ENCODE results near the gene C16orf87. TPM values are rescaled to one million over a fixed set of nuclear protein-coding genes. Genes with fewer than 3 reads are reported as not detected.
"Not testable (repeated sequence)": the region's sequence is repeated elsewhere in the genome, so short reads cannot be mapped to it uniquely, and the experiment has no call there.

C16orf87 gene, protein sequence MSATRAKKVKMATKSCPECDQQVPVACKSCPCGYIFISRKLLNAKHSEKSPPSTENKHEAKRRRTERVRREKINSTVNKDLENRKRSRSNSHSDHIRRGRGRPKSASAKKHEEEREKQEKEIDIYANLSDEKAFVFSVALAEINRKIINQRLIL
- 1 to 10 TPM; 5.3 to 8.3 (median 5.4) TPM for total RNA-seq
- long read RNA-seq, donor 1, full-length matches to known transcripts: 15 of 15 reads
- long read RNA-seq, donor 1, partial matches to known transcripts: 0 of 15 reads
- long read RNA-seq, donor 1, other reads (novel, unspliced or antisense): 0 of 15 reads
- long read RNA-seq, donor 2, full-length matches to known transcripts: 7 of 7 reads
- long read RNA-seq, donor 2, partial matches to known transcripts: 0 of 7 reads
- long read RNA-seq, donor 2, other reads (novel, unspliced or antisense): 0 of 7 reads

- H3K36me3 ChIP-seq (ENCODE audit: low read depth): no peaks in the 10 kb centered on the region
- TF ChIP-seq, protein P1, sequence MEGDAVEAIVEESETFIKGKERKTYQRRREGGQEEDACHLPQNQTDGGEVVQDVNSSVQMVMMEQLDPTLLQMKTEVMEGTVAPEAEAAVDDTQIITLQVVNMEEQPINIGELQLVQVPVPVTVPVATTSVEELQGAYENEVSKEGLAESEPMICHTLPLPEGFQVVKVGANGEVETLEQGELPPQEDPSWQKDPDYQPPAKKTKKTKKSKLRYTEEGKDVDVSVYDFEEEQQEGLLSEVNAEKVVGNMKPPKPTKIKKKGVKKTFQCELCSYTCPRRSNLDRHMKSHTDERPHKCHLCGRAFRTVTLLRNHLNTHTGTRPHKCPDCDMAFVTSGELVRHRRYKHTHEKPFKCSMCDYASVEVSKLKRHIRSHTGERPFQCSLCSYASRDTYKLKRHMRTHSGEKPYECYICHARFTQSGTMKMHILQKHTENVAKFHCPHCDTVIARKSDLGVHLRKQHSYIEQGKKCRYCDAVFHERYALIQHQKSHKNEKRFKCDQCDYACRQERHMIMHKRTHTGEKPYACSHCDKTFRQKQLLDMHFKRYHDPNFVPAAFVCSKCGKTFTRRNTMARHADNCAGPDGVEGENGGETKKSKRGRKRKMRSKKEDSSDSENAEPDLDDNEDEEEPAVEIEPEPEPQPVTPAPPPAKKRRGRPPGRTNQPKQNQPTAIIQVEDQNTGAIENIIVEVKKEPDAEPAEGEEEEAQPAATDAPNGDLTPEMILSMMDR (IDR thresholded peaks at IDR 0.05): no peak
- ATAC-seq (peak; percentile 96), DNase-seq (peak; percentile 92 to 96 (median 95))
- intact Hi-C loops (cut with DNase I, micrococcal nuclease): loop anchor here in 1 of 2 donors (5.0 kb wide), 1 partner anchor 144 kb away; the partner anchor contains the start of genes ORC6 and VPS35
- H3K4me1 ChIP-seq (ENCODE audit: low read depth): peaks cover 18% of the 10 kb centered on the region
- H3K9me3 ChIP-seq: no peaks in the 10 kb centered on the region
- peak within 1 kb of the TSS; percentile 83 for H3K4me3 ChIP-seq
Observed at GRCh38 chr16:46830902-46831647, at the start of gene C16orf87. Gene C16orf87 (minus strand): TSS chr16:46831180. CDS start chr16:46831149, 31 bp downstream.

DNA sequence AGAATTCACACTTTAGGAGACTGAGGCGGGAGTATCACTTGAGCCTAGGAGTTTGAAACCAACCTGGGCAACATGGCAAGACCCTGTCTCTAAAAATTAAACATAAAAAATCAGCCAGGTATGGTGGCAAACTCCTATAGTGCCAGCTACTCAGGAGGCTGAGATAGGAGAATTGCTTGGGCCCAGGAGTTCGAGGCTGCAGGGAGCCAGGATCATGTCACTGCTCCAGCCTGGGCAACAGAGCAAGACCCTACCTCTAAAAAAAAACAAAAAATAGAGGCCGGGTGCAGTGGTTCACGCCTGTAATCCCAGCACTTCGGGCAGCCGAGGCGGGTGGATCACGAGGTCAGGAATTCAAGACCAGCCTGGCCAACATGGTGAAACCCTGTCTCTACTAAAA is 44.3 kb upstream of the C16orf87 start:
- peaks cover 5% of the 10 kb centered on the region for H3K4me1 ChIP-seq (ENCODE audit: low read depth)
- intact Hi-C loops (cut with DNase I, micrococcal nuclease): no loop called here
- ATAC-seq (no peak), DNase-seq (no peak)
- H3K9me3 ChIP-seq: no peaks in the 10 kb centered on the region
- TF ChIP-seq, protein P1 (IDR thresholded peaks at IDR 0.05): no peak
- H3K4me3 ChIP-seq: no peak overlapping the region
- no peaks in the 10 kb centered on the region for H3K36me3 ChIP-seq (ENCODE audit: low read depth)

GRCh38 chr16:46873201-46873600 is 42.2 kb upstream of the C16orf87 start:
- peaks cover 10% of the 10 kb centered on the region for H3K4me1 ChIP-seq (ENCODE audit: low read depth)
- TF ChIP-seq, protein P1 (IDR thresholded peaks at IDR 0.05): no peak
- H3K36me3 ChIP-seq (ENCODE audit: low read depth): no peaks in the 10 kb centered on the region
- no peak for DNase-seq
- ATAC-seq: no peak
- H3K9me3 ChIP-seq: no peaks in the 10 kb centered on the region
- intact Hi-C loops (cut with DNase I, micrococcal nuclease): no loop called here
- H3K4me3 ChIP-seq: no peak overlapping the region

DNA sequence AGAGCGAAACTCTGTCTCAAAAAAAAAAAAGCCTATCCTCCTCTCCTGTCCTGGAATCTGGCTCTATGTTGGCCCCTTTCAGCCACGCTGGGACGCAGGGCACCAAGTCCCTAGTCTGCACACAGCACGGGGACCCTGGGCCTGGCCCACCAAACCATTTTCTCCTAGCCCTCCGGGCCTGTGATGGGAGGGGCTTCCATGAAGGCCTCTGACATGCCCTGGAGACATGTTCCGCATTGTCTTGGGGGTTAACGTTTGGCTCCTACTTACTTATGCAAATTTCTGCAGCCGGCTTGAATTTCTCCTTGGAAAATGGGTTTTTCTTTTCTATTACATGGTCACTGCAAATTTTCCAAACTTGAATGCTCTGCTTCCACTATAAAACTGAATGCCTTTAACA is 40.6 kb upstream of the C16orf87 start:
- TF ChIP-seq, protein P1 (IDR thresholded peaks at IDR 0.05): no peak
- intact Hi-C loops (cut with DNase I, micrococcal nuclease): no loop called here
- H3K4me1 ChIP-seq (ENCODE audit: low read depth): peaks cover 7% of the 10 kb centered on the region
- no peaks in the 10 kb centered on the region for H3K9me3 ChIP-seq
- no peak overlapping the region for H3K4me3 ChIP-seq
- ATAC-seq (no peak), DNase-seq (no peak)
- no peaks in the 10 kb centered on the region for H3K36me3 ChIP-seq (ENCODE audit: low read depth)

GRCh38 chr16:46868891-46869290 is 37.9 kb upstream of the C16orf87 start:
- peak in 1 of 3 donors; percentile 60 for DNase-seq
- H3K9me3 ChIP-seq; H3K4me3 ChIP-seq; H3K36me3 ChIP-seq (ENCODE audit: low read depth); intact Hi-C loops (cut with DNase I, micrococcal nuclease); H3K4me1 ChIP-seq (ENCODE audit: low read depth): not testable (repeated sequence)
- peak; percentile 62 for ATAC-seq

GRCh38 chr16:46867486-46867885 is 36.5 kb upstream of the C16orf87 start:
- intact Hi-C loops (cut with DNase I, micrococcal nuclease); H3K4me1 ChIP-seq (ENCODE audit: low read depth); H3K9me3 ChIP-seq; H3K4me3 ChIP-seq; DNase-seq; ATAC-seq; H3K36me3 ChIP-seq (ENCODE audit: low read depth): not testable (repeated sequence)

Data from mucosa of descending colon (tissue), 3 donors.